ENCODE measurements around the gene MRPS35.
"Not testable (repeated sequence)": the region's sequence is repeated elsewhere in the genome, so short reads cannot be mapped to it uniquely, and the experiment has no call there.

DNA sequence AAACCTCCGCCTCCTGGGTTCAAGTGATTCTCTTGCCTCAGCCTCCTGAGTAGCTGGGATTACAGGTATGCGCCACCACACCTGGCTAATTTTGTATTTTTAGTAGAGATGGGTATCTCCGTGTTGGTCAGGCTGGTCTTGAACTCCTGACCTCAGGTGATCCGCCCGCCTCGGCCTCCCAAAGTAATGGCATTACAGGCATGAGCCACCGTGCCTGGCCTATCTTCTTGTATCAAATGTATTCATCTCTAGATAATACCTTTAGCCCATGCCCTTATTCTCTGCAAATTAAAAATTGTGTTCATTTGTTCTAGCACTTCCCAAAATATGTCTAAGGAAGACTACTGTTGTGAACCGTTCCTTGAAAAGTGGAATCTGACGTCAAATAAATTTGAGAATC, 23.7 kb downstream of the MRPS35 start:
- TF ChIP-seq, protein P1, sequence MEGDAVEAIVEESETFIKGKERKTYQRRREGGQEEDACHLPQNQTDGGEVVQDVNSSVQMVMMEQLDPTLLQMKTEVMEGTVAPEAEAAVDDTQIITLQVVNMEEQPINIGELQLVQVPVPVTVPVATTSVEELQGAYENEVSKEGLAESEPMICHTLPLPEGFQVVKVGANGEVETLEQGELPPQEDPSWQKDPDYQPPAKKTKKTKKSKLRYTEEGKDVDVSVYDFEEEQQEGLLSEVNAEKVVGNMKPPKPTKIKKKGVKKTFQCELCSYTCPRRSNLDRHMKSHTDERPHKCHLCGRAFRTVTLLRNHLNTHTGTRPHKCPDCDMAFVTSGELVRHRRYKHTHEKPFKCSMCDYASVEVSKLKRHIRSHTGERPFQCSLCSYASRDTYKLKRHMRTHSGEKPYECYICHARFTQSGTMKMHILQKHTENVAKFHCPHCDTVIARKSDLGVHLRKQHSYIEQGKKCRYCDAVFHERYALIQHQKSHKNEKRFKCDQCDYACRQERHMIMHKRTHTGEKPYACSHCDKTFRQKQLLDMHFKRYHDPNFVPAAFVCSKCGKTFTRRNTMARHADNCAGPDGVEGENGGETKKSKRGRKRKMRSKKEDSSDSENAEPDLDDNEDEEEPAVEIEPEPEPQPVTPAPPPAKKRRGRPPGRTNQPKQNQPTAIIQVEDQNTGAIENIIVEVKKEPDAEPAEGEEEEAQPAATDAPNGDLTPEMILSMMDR (IDR thresholded peaks at IDR 0.05): not testable (repeated sequence)
- TF ChIP-seq POLR2A, EP300, POLR2AphosphoS5 (IDR thresholded peaks at IDR 0.05): not testable (repeated sequence)
